HCT116 (cell line): ENCODE measurements around the gene HECW1. TPM values are rescaled to one million over a fixed set of nuclear protein-coding genes. Genes with fewer than 3 reads are reported as not detected.

Experiments
- ATAC-seq: fragments of 200-7000 bp; cut with Tn5 transposase; 2 replicates; pipeline ENCODE4 v1.9.1; 2020; ENCODE audit warnings: mild to moderate bottlenecking, moderate library complexity
- BruUV-seq: library from RNA; stranded (reverse); fragments of 400-500 nt; replicated peaks from 2 replicates; lab custom pipeline; 2021; lab: Mats Ljungman, UMichigan
- CTCF ChIA-PET: fragments of 300-600 bp; sonication (Branson Sonifier 250); formaldehyde crosslinking; loops from one replicate; lab custom pipeline; 2021; ENCODE audit warnings: antibody characterized with exemption; lab: Charles Lee
- POLR2A ChIA-PET: fragments of 300-600, 350-600 bp; sonication (Branson Sonifier 250); formaldehyde crosslinking; loops from one replicate; lab custom pipeline; 2021; ENCODE audit warnings: antibody characterized with exemption; lab: Charles Lee
- RAD21 ChIA-PET, 2 experiments: fragments of 300-600 bp; sonication (Branson Sonifier 250); formaldehyde crosslinking; loops; one replicate each; lab custom pipeline; 2023; ENCODE audit warnings: low total read pairs in 2 of 2; ENCODE audit not compliant: uncharacterized antibody in 2 of 2, unreplicated experiment in 2 of 2, low non-redundant PET in 1 of 2; lab: Charles Lee
- DNase-seq: peaks from one replicate; pipeline ENCODE4 v3.0.0-alpha.2; 2010; ENCODE audit warnings: low read depth, low spot score
- H2AFZ ChIP-seq: fragments of 200-600 bp; shearing (Covaris generic), sonication (generic); 2 replicates; pipeline ENCODE4 v1.6.1; 2017; ENCODE audit warnings: low read depth, mixed run types, mixed read lengths, antibody characterized with exemption, low read length; ENCODE audit not compliant: poor library complexity, severe bottlenecking
- H3K27ac ChIP-seq: 2 replicates; pipeline ENCODE4 v1.5.1; 2012; ENCODE audit warnings: low read depth, low read length
- H3K27me3 ChIP-seq: fragments of 200-600 bp; sonication (generic); 2 replicates; pipeline ENCODE4 v1.6.1; 2016; ENCODE audit warnings: mixed run types, low read length, mixed read lengths; ENCODE audit not compliant: insufficient read depth
- H3K36me3 ChIP-seq, 2 experiments: fragments of 200-500 bp in 1 of 2; fragments of 200-600 bp in 1 of 2; sonication (Bioruptor generic) in 1 of 2; sonication (generic) in 1 of 2; 2 replicates each; pipeline versions ENCODE4 v1.5.1 to v1.6.1; 2014 to 2016; ENCODE audit warnings: low read length in 2 of 2, inconsistent platforms in 1 of 2, mixed read lengths in 1 of 2, mixed run types in 1 of 2; ENCODE audit not compliant: insufficient read depth in 2 of 2, control insufficient read depth in 1 of 2
- H3K4me1 ChIP-seq, 2 experiments: fragments of 200-600 bp in 1 of 2; sonication (generic) in 1 of 2; 2 replicates each; pipeline versions ENCODE4 v1.5.1 to v1.6.1; 2012 to 2017; ENCODE audit warnings: low read length in 2 of 2, inconsistent platforms in 1 of 2, mild to moderate bottlenecking in 1 of 2, mixed read lengths in 1 of 2, mixed run types in 1 of 2, moderate library complexity in 1 of 2; ENCODE audit not compliant: insufficient read depth in 2 of 2, control insufficient read depth in 1 of 2
- H3K4me2 ChIP-seq: fragments of 200-600 bp; sonication (generic); 2 replicates; pipeline ENCODE4 v1.6.1; 2017; ENCODE audit warnings: mixed run types, low read length, mixed read lengths
- H3K4me3 ChIP-seq, 2 experiments: fragments of 200-600 bp in 1 of 2; sonication (generic) in 1 of 2; replicated peaks in 1 of 2; 2 replicates each; pipeline ENCODE4 v1.5.1; 2011 to 2016; ENCODE audit warnings: low read length in 2 of 2, control low read depth in 1 of 2, low read depth in 1 of 2, mild to moderate bottlenecking in 1 of 2, mixed read lengths in 1 of 2, mixed run types in 1 of 2
- H3K79me2 ChIP-seq: fragments of 200-600 bp; sonication (generic); 2 replicates; pipeline ENCODE4 v1.6.1; 2017; ENCODE audit warnings: mild to moderate bottlenecking, mixed run types, low read length, moderate library complexity, mixed read lengths; ENCODE audit not compliant: insufficient read depth
- H3K9ac ChIP-seq: fragments of 200-600 bp; sonication (generic); 2 replicates; pipeline ENCODE4 v1.6.1; 2016; ENCODE audit warnings: low read length, mixed read lengths
- H3K9me2 ChIP-seq: fragments of 200-600 bp; sonication (generic), shearing (Covaris generic); 2 replicates; pipeline ENCODE4 v1.6.1; 2017; ENCODE audit warnings: mixed run types, mild to moderate bottlenecking, moderate library complexity; ENCODE audit not compliant: insufficient read depth
- H3K9me3 ChIP-seq, 2 experiments: fragments of 200-500 bp in 1 of 2; fragments of 200-600 bp in 1 of 2; sonication (Bioruptor generic) in 1 of 2; sonication (generic) in 1 of 2; 2 replicates each; pipeline ENCODE4 v1.6.1; 2014 to 2017; ENCODE audit warnings: low read length in 2 of 2, mixed read lengths in 2 of 2, inconsistent platforms in 1 of 2, low read depth in 1 of 2, mild to moderate bottlenecking in 1 of 2, mixed run types in 1 of 2, moderate library complexity in 1 of 2; ENCODE audit not compliant: control insufficient read depth in 1 of 2, insufficient read depth in 1 of 2
- H4K20me1 ChIP-seq: fragments of 200-600 bp; sonication (generic), shearing (Covaris generic); 2 replicates; pipeline ENCODE4 v1.6.1; 2017; ENCODE audit warnings: mixed run types, mild to moderate bottlenecking, moderate library complexity; ENCODE audit not compliant: insufficient read depth
- CEBPB ChIP-seq: IDR thresholded peaks from 2 replicates; pipeline ENCODE4 v1.6.1; 2012; ENCODE audit warnings: low read depth
- POLR2A ChIP-seq: IDR thresholded peaks from 2 replicates; pipeline ENCODE4 v1.7.0; 2011; ENCODE audit warnings: borderline replicate concordance; ENCODE audit not compliant: insufficient read depth, insufficient read length; ENCODE audit errors: extremely low read depth
- POLR2AphosphoS5 ChIP-seq: IDR thresholded peaks from 2 replicates; pipeline ENCODE4 v1.6.1; 2011; ENCODE audit warnings: mild to moderate bottlenecking, low read depth, low read length, moderate library complexity
- SIN3A ChIP-seq: IDR thresholded peaks from 2 replicates; pipeline ENCODE4 v1.6.1; 2012; ENCODE audit warnings: low read depth
- ZNF274 ChIP-seq: fragments of 200-500 bp; sonication (Bioruptor generic); IDR thresholded peaks from 2 replicates; pipeline ENCODE4 v1.6.1; 2014; ENCODE audit warnings: mild to moderate bottlenecking, low read depth, low read length, inconsistent platforms
- intact Hi-C: fragments of 100-400 bp; cut with micrococcal nuclease; formaldehyde crosslinking; loops from 2 replicates; pipeline ENCODE4 v1.10.0; 2022
- total RNA-seq: library from RNA; stranded (reverse); gene quantifications from one replicate; pipeline ENCODE4 v1.2.1, GENCODE V29; 2021; ENCODE audit not compliant: unreplicated experiment
- TF ChIP-seq, protein P1 (sequence below): IDR thresholded peaks from 2 replicates; pipeline ENCODE4 v1.6.1; 2012
- TF ChIP-seq, protein P2 (sequence below): IDR thresholded peaks from 2 replicates; pipeline ENCODE4 v1.6.1; 2012; ENCODE audit warnings: low read depth
- TF ChIP-seq, protein P3 (sequence below): IDR thresholded peaks from 2 replicates; pipeline ENCODE4 v1.6.1; 2011; ENCODE audit warnings: mild to moderate bottlenecking, low read length, moderate library complexity; ENCODE audit not compliant: insufficient replicate concordance; ENCODE audit errors: extremely low read depth

Gene HECW1
- total RNA-seq, 1 experiment from 2014 or later, result 5.6 TPM

DNA sequence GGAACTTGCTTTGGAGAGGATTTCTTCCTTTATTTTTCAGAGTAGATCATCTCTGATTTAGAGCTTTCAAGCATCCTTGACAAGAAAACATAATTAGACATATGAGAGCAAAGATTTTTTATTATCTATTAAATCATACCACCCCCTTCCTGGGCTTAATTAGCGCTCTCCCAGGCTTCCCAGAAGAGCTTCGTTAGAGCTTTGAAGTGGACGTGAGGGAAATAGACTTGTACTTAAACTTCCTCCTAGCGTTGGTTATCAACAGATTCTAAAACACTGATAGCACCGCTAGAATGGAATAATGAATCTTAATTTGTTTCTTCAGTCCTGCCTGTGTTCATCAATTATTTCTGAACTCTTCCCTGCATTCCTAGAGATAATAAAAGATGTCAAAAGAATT is 296.5 kb downstream of the HECW1 start:
- intact Hi-C loops, result no loop called here

DNA sequence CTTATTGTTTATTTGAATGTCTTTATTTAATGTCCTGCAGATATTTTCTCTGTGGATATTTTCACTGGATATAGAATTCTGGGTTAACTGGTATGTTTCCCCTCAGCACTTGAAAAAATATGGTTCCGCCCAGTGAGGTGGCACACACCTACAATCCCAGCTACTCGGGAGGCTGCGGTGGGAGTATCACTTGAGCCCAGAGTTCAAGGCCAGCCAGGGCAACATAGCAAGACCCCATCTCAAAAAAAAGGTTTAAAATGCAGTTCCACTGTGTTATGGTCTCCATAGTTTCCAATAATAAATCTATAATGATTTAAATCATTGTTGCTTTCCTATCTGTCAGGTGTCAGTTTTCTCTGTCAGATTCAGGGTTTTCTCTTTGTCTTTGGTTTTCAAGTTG is 305.0 kb downstream of the HECW1 start:
- TF ChIP-seq POLR2A (no peak), SIN3A (no peak), CEBPB (no peak)
- Histone ChIP-seq H3K9ac (no peak overlapping the region), H3K9me2 (no peaks in the 10 kb centered on the region), H3K4me3 (no peak overlapping the region), H3K4me1 (no peaks in the 10 kb centered on the region), H3K27me3 (no peaks in the 10 kb centered on the region), H3K27ac (no peak overlapping the region), H2AFZ (no peak overlapping the region), H3K4me2 (no peak overlapping the region), H4K20me1 (no peaks in the 10 kb centered on the region), H3K9me3 (no peaks in the 10 kb centered on the region), H3K79me2 (no peaks in the 10 kb centered on the region), H3K36me3 (no peaks in the 10 kb centered on the region)
- POLR2A ChIA-PET, result no interaction called here
- no TSS peak for BruUV-seq
- CTCF ChIA-PET, result no interaction called here
- DNase-seq, result no peak
- intact Hi-C loops, result no loop called here
- RAD21 ChIA-PET, result no interaction called here
- ATAC-seq, result no peak

More for the DNA sequence above, 296.5 kb downstream of the HECW1 start:
- H3K27me3 ChIP-seq, result no peaks in the 10 kb centered on the region
- ChIA-PET CTCF (no interaction called here), RAD21 (no interaction called here), POLR2A (no interaction called here)
- H3K9ac ChIP-seq, result no peak overlapping the region
- BruUV-seq, result no TSS peak
- no peaks in the 10 kb centered on the region for H3K9me3 ChIP-seq
- DNase-seq (no peak), ATAC-seq (no peak)
- no peak for TF ChIP-seq POLR2AphosphoS5
- H3K36me3 ChIP-seq, result no peaks in the 10 kb centered on the region
- no peaks in the 10 kb centered on the region for H3K4me1 ChIP-seq
- no peak overlapping the region for H2AFZ ChIP-seq
- H3K4me2 ChIP-seq, result no peak overlapping the region
- H3K4me3 ChIP-seq, result no peak overlapping the region
- H3K79me2 ChIP-seq, result no peaks in the 10 kb centered on the region
- no peak overlapping the region for H3K27ac ChIP-seq
- H4K20me1 ChIP-seq, result no peaks in the 10 kb centered on the region
- H3K9me2 ChIP-seq, result no peaks in the 10 kb centered on the region

DNA sequence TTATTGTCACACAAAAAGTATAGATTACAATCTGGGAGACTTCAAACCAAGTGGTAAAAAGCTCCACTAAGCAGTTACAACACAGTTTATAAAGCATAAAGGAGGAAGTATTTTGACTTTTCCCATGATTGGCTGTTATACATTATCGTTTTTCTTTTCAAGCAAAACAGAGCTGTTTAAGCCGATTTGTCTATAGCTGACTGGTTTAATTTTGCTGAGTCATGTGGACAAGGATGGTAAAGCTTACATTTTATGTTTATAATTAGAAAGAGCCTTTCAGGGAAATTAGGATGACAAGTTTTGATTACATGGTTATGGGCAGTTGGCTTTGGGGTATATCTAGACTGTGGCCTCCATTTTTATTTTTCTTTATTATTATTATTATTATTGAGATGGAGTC is 318.0 kb downstream of the HECW1 start:
- ChIA-PET POLR2A (no interaction called here), CTCF (interaction anchor here (2.4 kb wide), 1 partner anchor 10 kb away, joined by 11 read pairs; no protein-coding TSS in a partner anchor)
- TF ChIP-seq, protein P1, sequence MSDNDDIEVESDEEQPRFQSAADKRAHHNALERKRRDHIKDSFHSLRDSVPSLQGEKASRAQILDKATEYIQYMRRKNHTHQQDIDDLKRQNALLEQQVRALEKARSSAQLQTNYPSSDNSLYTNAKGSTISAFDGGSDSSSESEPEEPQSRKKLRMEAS, result no peak
- TF ChIP-seq, protein P2, sequence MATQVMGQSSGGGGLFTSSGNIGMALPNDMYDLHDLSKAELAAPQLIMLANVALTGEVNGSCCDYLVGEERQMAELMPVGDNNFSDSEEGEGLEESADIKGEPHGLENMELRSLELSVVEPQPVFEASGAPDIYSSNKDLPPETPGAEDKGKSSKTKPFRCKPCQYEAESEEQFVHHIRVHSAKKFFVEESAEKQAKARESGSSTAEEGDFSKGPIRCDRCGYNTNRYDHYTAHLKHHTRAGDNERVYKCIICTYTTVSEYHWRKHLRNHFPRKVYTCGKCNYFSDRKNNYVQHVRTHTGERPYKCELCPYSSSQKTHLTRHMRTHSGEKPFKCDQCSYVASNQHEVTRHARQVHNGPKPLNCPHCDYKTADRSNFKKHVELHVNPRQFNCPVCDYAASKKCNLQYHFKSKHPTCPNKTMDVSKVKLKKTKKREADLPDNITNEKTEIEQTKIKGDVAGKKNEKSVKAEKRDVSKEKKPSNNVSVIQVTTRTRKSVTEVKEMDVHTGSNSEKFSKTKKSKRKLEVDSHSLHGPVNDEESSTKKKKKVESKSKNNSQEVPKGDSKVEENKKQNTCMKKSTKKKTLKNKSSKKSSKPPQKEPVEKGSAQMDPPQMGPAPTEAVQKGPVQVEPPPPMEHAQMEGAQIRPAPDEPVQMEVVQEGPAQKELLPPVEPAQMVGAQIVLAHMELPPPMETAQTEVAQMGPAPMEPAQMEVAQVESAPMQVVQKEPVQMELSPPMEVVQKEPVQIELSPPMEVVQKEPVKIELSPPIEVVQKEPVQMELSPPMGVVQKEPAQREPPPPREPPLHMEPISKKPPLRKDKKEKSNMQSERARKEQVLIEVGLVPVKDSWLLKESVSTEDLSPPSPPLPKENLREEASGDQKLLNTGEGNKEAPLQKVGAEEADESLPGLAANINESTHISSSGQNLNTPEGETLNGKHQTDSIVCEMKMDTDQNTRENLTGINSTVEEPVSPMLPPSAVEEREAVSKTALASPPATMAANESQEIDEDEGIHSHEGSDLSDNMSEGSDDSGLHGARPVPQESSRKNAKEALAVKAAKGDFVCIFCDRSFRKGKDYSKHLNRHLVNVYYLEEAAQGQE, result no peak
- TF ChIP-seq, protein P3, sequence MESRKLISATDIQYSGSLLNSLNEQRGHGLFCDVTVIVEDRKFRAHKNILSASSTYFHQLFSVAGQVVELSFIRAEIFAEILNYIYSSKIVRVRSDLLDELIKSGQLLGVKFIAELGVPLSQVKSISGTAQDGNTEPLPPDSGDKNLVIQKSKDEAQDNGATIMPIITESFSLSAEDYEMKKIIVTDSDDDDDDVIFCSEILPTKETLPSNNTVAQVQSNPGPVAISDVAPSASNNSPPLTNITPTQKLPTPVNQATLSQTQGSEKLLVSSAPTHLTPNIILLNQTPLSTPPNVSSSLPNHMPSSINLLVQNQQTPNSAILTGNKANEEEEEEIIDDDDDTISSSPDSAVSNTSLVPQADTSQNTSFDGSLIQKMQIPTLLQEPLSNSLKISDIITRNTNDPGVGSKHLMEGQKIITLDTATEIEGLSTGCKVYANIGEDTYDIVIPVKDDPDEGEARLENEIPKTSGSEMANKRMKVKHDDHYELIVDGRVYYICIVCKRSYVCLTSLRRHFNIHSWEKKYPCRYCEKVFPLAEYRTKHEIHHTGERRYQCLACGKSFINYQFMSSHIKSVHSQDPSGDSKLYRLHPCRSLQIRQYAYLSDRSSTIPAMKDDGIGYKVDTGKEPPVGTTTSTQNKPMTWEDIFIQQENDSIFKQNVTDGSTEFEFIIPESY, result no peak
- no peak for TF ChIP-seq ZNF274

More for the DNA sequence above, 318.0 kb downstream of the HECW1 start:
- Histone ChIP-seq H4K20me1 (no peaks in the 10 kb centered on the region), H3K9me2 (no peaks in the 10 kb centered on the region), H3K9me3 (no peaks in the 10 kb centered on the region), H3K4me1 (peaks cover 2 to 10% of the 10 kb centered on the region in 2 experiments; a peak in 3 of 4 replicates), H3K4me3 (no peak overlapping the region), H3K27ac (no peak overlapping the region), H2AFZ (no peak overlapping the region), H3K4me2 (no peak overlapping the region), H3K79me2 (no peaks in the 10 kb centered on the region), H3K36me3 (no peaks in the 10 kb centered on the region), H3K9ac (no peak overlapping the region), H3K27me3 (no peaks in the 10 kb centered on the region)
- ATAC-seq (no peak), DNase-seq (no peak)
- BruUV-seq, result no TSS peak
- RAD21 ChIA-PET, result no interaction called here
- intact Hi-C loops, result no loop called here
